DMS53 (cell line): ENCODE results near the gene DOHH.

ENCODE experiments used
- DNase-seq: peaks from one replicate; lab custom pipeline; 2025; lab: John Stamatoyannopoulos, UW

The DOHH gene

DNA sequence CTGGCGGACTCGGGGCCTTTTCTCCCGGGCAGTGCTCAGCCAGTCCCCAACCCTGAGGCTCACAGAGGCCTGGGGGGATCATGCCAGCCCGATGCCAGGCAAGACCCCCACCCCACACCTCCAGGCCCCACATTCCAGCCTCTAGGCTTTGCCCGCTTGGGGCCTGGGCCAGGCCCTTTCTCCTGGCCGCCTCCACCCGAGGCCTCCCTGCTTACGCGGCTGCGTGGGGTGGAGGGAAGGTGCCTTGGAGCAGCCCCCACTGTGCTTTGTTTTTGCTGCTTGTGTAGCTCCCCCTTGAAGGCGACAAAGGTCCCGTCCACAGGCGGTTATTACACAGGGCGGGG, 58.5 kb downstream of the DOHH start:
- no peak for DNase-seq

DNA sequence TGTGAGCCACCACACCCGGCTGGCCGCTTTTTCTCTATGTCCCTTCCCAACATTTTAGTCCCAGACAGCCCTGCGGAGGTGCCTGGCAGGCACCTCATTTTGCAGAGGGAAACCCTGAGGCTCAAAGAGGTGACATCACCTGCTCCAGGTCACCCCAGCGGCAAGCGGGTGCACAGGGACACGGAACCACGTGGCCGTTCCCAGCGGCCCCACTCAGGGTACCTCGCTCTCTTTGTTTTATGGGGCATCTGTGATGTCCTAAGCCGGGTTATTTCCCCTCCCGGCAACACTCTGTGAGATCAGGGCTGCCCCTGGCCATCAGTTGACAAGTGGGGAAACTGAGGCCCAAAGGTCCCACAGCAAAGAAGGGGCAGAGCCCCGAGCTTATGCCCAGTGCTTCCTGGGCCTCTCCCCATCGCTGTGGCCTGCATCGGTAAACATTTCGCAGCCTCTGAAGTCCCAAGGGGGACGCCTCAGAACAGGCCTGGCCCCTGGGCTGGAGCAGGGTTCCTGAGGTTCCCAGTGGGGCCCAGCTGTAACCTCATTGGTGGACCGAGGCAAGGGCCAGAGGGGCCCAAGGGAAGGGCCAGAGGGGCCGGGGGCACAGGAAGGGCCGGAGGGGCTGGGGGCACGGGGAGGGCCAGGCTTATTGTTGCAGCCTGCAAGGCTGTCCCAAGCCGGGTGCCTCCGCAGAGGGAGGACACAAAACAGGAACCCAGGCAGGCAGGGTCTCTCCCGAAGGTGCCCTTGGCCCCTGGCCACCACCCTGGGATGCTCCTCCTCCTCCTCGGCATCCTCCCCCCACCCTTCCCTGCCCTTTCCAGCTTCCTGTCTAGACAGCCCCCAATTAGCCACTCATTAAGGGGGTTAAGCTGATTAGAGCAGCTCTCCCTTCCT, 59.1 kb downstream of the DOHH start:
- DNase-seq: no peak
